Astrocyte (in vitro differentiated cells and primary cell): ENCODE data around the gene SLC4A5. TPM values are rescaled to one million over a fixed set of nuclear protein-coding genes. Genes with fewer than 3 reads are reported as not detected.

ENCODE experiments used
- DNase-seq: peaks from one replicate; pipeline ENCODE4 v3.0.0-alpha.2; 2010; ENCODE audit warnings: low read depth
- FAIRE-seq: peaks from 2 replicates; lab custom pipeline; 2011; peaks lifted over from hg19 to GRCh38; lab: Jason Lieb, UNC
- H2AFZ ChIP-seq: 2 replicates; pipeline ENCODE4 v1.6.0; 2012; ENCODE audit warnings: low read depth, low read length, inconsistent platforms
- H3K27ac ChIP-seq: 2 replicates; pipeline ENCODE4 v1.5.1; 2011; ENCODE audit warnings: low read depth, low read length, inconsistent platforms
- H3K27me3 ChIP-seq: 2 replicates; pipeline ENCODE4 v1.6.0; 2011; ENCODE audit warnings: low read length, inconsistent platforms; ENCODE audit not compliant: insufficient read depth
- H3K36me3 ChIP-seq: 2 replicates; pipeline ENCODE4 v1.5.1; 2011; ENCODE audit warnings: low read length, inconsistent platforms; ENCODE audit not compliant: insufficient read depth
- H3K4me1 ChIP-seq: 2 replicates; pipeline ENCODE4 v1.5.1; 2011; ENCODE audit warnings: low read length, inconsistent platforms; ENCODE audit not compliant: insufficient read depth
- H3K4me2 ChIP-seq: 2 replicates; pipeline ENCODE4 v1.6.0; 2012; ENCODE audit warnings: low read length, inconsistent platforms
- H3K4me3 ChIP-seq: 2 replicates; pipeline ENCODE4 v1.5.1; 2011; ENCODE audit warnings: low read depth, mild to moderate bottlenecking, low read length, inconsistent platforms; ENCODE audit not compliant: insufficient read depth
- H3K79me2 ChIP-seq: 2 replicates; pipeline ENCODE4 v1.6.0; 2012; ENCODE audit warnings: mild to moderate bottlenecking, low read length, inconsistent platforms; ENCODE audit not compliant: insufficient read depth
- H3K9ac ChIP-seq: 2 replicates; pipeline ENCODE4 v1.6.0; 2012; ENCODE audit warnings: mild to moderate bottlenecking, low read length, inconsistent platforms
- H3K9me3 ChIP-seq: 2 replicates; pipeline ENCODE4 v1.5.1; 2012; ENCODE audit warnings: low read depth, mild to moderate bottlenecking, low read length, inconsistent platforms; ENCODE audit not compliant: insufficient read depth
- H4K20me1 ChIP-seq: 2 replicates; pipeline ENCODE4 v1.6.0; 2012; ENCODE audit warnings: low read length, inconsistent platforms; ENCODE audit not compliant: insufficient read depth
- H3K27ac Mint-ChIP-seq: one replicate; pipeline ENCODE4 v1.8.0; 2021; ENCODE audit warnings: mild to moderate bottlenecking, mixed read lengths; ENCODE audit not compliant: unreplicated experiment
- H3K27me3 Mint-ChIP-seq: one replicate; pipeline ENCODE4 v1.8.0; 2021; ENCODE audit warnings: low read depth, mixed read lengths; ENCODE audit not compliant: unreplicated experiment
- H3K36me3 Mint-ChIP-seq: one replicate; pipeline ENCODE4 v1.8.0; 2021; ENCODE audit warnings: low read depth, mixed read lengths; ENCODE audit not compliant: unreplicated experiment
- H3K4me1 Mint-ChIP-seq: one replicate; pipeline ENCODE4 v1.8.0; 2021; ENCODE audit warnings: low read depth, mixed read lengths; ENCODE audit not compliant: unreplicated experiment
- H3K4me3 Mint-ChIP-seq: one replicate; pipeline ENCODE4 v1.8.0; 2021; ENCODE audit warnings: mild to moderate bottlenecking, moderate library complexity, mixed read lengths; ENCODE audit not compliant: unreplicated experiment
- H3K9me3 Mint-ChIP-seq: one replicate; pipeline ENCODE4 v1.8.0; 2021; ENCODE audit warnings: mild to moderate bottlenecking, mixed read lengths; ENCODE audit not compliant: unreplicated experiment
- CTCF ChIP-seq: IDR thresholded peaks from 2 replicates; pipeline ENCODE4 v1.5.1; 2011; ENCODE audit warnings: low read depth, mild to moderate bottlenecking, inconsistent platforms, low read length, moderate library complexity; ENCODE audit not compliant: insufficient read depth
- EZH2 ChIP-seq: IDR thresholded peaks from 2 replicates; pipeline ENCODE4 v1.6.1; 2012; ENCODE audit warnings: mild to moderate bottlenecking, low read length, inconsistent platforms; ENCODE audit not compliant: insufficient read depth
- total RNA-seq: library from RNA; stranded (reverse); gene quantifications from 2 replicates; pipeline ENCODE4 v1.2.1, GENCODE V29; 2021

Gene SLC4A5
- total RNA-seq, 1 donor from 2014 or later, result 0.41 TPM

- Histone ChIP-seq H4K20me1 (peaks cover 87% of the 10 kb centered on the region), H3K9me3 (no peaks in the 10 kb centered on the region), H3K36me3 (peaks cover 3% of the 10 kb centered on the region), H3K4me2 (peak overlapping the region; percentile 7), H3K9ac (no peak overlapping the region), H3K79me2 (peaks cover 88% of the 10 kb centered on the region), H3K4me3 (no peak overlapping the region), H3K4me1 (peaks cover 30% of the 10 kb centered on the region), H3K27ac (no peak overlapping the region), H2AFZ (no peak overlapping the region), H3K27me3 (no peaks in the 10 kb centered on the region)
- Mint-ChIP-seq H3K36me3 (peaks cover 4% of the 10 kb centered on the region), H3K27me3 (no peaks in the 10 kb centered on the region), H3K4me1 (peaks cover 22% of the 10 kb centered on the region), H3K9me3 (no peaks in the 10 kb centered on the region), H3K27ac (no peak overlapping the region), H3K4me3 (no peak overlapping the region)
- DNase-seq, result peak; percentile 66
- TF ChIP-seq CTCF (no peak), EZH2 (no peak)
- no peak for FAIRE-seq
Observed at GRCh38 chr2:74383254-74383653, 40.0 kb upstream of the SLC4A5 start.

- Histone ChIP-seq H3K36me3 (peaks cover 3% of the 10 kb centered on the region), H3K79me2 (peaks cover 82% of the 10 kb centered on the region), H3K4me2 (no peak overlapping the region), H3K27ac (no peak overlapping the region), H3K9ac (no peak overlapping the region), H3K4me3 (no peak overlapping the region), H4K20me1 (peaks cover 84% of the 10 kb centered on the region), H3K27me3 (no peaks in the 10 kb centered on the region), H3K9me3 (no peaks in the 10 kb centered on the region), H2AFZ (no peak overlapping the region), H3K4me1 (peaks cover 19% of the 10 kb centered on the region)
- DNase-seq, result no peak
- Mint-ChIP-seq H3K4me1 (peaks cover 22% of the 10 kb centered on the region), H3K27me3 (no peaks in the 10 kb centered on the region), H3K9me3 (no peaks in the 10 kb centered on the region), H3K4me3 (no peak overlapping the region), H3K36me3 (peaks cover 13% of the 10 kb centered on the region), H3K27ac (peak overlapping the region; percentile 13)
- no peak for FAIRE-seq
- no peak for TF ChIP-seq EZH2
- TF ChIP-seq CTCF, result no peak
Observed at GRCh38 chr2:74381751-74382150, 38.5 kb upstream of the SLC4A5 start.
